Erythroblast (primary cell): ENCODE results near the gene KLHDC10.
"Not testable (repeated sequence)": the region's sequence is repeated elsewhere in the genome, so short reads cannot be mapped to it uniquely, and the experiment has no call there.

Source experiments
- DNase-seq, 2 experiments: peaks; one replicate each; lab custom pipeline; 2025; lab: John Stamatoyannopoulos, UW
- GATA1 ChIP-seq: IDR thresholded peaks from 2 replicates; pipeline ENCODE4 v1.6.1; 2011; ENCODE audit warnings: low read depth, mild to moderate bottlenecking, control low read depth, low read length, moderate library complexity
- POLR2A ChIP-seq: IDR thresholded peaks from 2 replicates; pipeline ENCODE4 v1.6.1; 2011; ENCODE audit warnings: mild to moderate bottlenecking, low read length

Gene KLHDC10

DNA sequence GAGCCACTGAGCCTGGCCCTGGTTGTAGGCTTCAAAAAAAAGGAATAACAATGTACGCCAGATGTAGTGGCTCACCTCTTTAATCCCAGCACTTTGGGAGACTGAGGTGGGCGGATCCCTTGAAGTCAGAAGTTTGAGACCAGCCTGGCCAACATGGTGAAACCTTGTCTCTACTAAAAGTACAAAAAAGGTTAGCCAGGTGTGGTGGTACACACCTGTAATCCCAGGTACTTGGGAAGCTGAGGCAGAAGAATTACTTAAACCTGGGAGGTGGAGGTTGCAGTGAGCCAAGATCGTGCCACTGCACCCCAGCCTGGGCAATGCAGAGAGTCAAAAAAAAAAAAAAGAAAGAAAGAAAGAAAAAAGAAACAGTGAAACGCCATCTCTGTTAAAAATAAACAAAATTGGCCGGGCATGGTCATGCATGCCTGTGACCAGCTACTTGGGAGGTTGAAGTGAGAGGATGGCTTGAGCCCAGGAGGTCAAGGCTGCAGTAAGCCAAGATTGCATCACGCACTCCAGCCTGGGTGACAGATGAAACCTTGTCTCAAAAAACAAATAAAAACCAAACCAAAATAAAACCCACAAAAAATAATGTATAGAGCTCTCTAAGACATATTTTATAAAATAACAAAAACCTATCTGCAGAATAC lies 4.7 kb upstream of the KLHDC10 start:
- TF ChIP-seq GATA1 (no peak), POLR2A (no peak)
- no peak for DNase-seq

DNA sequence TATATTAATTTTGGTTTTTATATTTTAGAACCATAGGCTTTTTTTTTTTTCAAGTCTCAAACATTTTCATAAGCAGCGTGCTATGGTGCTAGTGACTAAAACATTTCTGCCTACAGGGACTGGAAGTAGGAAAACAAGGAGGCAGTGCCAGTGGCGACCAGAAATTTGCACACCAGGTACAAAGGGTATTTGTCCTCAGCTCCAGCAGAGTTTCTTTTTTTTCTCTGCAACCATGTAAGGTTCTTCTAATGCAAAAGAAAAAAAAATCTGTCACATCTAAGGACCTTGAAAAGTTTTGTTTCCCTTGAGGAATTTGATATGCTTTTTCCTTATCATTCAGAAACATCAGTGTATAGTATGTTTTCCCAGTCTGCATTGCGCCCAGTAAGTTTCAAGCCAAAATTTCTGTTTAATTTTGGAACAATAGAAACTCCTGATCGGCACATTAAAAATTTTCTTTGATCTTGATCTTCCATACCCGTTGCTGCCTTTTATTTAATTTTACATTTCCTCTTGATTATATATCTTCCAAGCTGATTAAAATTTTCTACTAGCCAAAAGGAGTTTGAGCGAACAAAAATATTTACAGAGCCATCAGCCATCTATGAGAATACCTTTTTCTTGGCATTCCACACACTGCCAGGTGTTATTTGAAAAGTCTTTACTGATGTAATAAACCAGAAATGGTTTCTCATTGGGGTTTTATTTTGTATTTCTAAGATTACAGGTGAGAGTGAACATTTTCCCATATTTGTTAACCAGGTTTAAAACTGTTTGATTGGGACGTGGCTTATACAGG lies 956 bp upstream of the KLHDC10 start:
- TF ChIP-seq POLR2A (no peak), GATA1 (no peak)
- DNase-seq: no peak

DNA sequence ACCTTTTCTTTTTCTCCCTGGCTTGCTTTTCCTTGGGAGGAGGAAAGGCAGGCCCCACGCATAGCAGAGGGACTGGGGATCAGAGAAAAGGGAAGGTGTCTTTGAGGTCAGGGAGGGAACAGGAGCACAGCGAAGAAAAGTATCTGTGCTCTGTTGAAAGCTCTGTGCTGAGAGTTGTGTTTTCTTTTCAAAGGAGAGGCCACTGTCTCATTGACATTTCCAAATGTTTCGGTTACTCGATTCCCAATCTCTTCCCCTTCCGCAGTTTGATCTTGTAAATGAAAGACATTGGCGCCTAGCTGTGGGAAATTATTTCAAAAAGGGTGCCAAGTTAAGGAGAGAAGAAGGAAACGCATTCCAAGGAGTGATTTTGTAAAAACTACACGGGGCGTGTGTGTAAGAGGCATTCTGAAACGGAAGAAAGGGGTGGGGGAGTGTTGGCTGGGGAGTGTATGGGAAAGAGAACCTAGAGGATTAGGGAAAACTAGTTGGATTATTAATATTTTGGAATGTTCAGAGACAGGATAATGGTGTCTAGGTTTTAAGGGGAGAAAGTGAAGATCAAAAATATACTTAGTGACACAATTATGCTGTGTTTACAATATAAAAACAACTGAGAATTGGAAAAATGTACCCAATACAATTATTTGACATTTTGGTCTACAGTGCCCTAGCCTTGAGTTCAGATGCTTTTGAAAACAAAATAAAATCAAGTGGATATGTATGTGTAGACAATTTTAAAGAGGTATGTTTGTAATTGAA lies 708 bp downstream of the KLHDC10 start:
- TF ChIP-seq GATA1 (no peak), POLR2A (no peak)
- peak; percentile 47 to 56 for DNase-seq

DNA sequence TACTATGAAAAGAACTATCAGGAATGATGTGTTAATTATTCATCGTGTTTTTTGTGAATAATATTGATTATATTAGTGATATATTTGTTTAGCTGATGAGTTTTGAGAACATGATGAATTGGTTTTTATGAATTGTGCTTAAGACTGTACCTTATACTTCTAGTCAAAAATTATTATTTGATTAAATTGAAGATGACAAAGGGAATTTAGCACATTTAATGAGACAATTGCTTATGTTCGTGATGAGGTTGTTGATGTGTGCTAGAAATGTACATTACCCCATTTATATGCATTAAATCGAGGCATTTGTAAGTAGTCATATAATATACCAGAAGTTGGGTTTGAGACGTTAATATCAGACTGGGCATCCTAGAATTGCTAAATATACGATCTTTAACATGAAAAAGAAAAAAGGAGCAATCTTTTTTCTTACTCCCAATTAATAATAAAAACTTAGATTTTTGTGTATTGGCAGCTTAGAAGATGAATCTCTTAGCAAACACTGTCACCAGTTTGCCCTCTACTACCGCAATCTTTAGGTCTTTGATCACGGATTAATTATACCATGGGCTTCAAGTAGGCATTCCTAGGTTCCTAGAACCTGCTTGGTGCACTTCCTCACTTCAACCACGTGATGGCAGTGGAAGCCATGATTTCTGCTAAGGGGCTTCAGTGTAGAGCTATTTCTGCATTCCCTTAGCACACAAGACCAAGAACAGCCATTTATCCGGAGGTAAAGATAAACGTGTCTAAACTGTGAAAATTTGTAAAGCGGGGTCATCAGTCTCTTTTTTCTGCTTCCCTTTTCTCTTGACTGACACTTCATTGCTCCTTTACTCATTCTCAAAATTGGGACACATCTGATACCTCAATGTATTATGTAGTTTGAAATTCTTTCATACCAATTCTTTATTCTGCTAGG lies 1.6 kb downstream of the KLHDC10 start:
- no peak for TF ChIP-seq POLR2A
- TF ChIP-seq GATA1: no peak

DNA sequence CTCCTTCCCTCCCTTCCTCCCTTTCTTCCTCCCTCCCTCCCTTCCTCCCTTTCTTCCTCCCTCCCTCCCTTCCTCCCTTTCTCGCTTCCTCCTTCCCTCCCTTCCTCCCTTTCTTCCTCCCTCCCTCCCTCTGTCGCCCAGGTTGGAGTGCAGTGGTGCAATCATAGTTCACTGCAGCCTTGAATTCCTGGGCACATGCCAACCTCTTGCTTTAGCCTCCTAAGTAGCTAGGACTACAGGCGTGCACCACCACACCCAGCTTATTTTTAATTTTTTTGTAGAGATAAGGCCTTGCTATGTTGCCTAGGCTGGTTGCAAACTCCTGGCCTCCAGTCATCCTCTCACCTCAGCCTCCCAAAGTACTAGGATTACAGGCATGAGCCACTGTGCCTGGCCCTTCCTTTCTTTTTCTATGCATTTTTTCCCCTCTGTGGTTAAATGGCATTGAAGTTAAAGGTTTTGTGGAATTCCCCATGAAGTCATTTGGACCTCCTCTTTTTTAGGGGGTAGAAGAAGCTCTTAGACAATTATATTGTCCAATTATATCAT lies 9.6 kb downstream of the KLHDC10 start:
- DNase-seq: no peak
- TF ChIP-seq POLR2A: no peak
- TF ChIP-seq GATA1: no peak

More for the DNA sequence above, 1.6 kb downstream of the KLHDC10 start:
- DNase-seq: peak; percentile 86 to 90

DNA sequence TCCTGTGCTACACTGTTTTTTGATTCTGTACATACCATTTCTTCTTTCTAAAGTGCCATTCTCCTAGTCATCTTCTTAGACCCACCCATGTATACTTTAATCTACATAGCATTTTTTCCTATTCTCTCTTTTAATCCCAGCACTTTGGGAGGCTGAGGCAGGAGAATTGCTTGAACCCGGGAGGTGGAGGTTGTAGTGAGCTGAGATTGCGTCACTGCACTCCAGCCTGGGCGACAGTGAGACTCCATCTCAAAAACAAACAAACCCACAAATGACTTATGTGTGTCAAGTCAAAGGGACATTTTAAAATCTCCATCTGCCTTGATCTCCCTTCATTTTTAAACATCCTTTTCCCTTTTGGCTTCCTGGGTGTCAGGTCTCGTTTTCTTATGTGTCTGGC lies 13.2 kb downstream of the KLHDC10 start:
- not testable (repeated sequence) for DNase-seq

DNA sequence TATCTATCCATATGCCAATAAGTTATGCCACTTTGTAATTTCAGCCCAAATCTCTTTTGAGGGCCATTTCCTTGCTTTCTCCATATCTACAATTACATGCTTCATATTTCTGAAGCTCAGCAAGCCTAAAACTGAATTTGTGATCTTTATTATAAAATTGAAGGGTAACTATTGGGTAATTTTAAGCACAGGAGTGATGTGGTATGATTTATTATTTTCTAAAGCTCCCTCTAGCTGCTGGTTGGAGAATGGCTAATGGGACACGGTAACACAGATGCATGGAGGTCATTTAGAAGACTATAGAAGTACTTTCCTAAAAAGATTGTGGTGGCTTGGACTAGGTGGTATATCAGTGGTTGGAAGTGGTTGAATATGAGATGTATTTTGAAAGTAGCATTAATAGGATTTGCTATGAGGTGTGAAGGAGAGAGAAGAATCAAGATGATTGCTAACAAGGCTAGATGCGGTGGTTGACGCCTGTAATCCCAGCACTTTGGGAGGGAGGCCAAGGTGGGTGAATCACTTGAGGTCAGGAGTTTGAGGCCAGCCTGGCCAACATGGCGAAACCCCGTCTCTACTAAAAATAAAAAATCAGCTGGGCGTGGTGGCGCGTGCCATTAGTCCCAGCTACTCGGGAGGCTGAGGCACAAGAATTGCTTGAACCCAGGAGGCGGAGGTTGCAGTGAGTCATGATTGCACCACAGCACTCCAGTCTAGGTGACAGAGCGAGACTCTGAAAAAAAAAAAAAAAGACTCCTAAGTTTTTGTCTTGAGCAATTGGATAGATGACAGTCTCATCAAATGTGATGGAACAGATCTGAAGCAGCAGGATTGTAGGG lies 13.9 kb downstream of the KLHDC10 start:
- DNase-seq: peak in 1 of 2 experiments; percentile 37
- TF ChIP-seq GATA1 (no peak), POLR2A (no peak)

DNA sequence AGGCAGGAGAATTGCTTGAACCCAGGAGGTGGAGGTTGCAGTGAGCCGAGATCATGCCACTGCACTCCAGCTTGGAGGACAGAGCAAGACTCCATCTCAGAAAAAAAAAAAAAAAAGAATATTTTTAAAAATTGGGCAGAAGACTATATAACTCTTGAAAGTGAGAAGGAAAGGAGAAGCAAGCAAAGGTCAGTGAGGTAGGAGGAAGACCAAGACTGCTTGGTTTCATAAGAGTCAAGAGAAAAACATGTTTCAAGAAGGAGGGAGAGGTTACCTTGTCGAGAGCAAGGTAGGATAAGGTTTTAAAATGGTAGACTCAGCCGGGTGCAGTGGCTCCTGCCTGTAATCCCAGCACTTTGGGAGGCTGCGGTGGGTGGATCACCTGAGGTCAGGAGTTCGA lies 14.9 kb downstream of the KLHDC10 start:
- DNase-seq: not testable (repeated sequence)

DNA sequence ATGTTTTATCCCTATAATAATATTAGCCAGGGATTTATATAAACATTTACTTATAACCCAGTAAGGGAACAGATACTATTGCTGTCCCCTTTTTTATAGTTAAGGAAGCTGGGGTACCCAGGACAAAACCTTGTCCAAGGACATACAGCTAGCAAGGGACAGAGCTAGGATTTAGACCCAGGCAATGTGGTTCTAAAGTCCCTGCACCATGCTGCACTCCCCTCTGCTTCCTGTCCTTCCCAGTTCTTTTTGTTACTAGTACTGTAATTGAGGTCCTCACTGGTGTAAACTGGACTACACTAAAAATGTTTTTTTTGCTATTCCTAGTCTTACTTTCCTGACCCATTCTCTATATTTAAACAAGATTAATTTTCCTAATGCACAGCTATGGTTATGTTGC lies 16.6 kb downstream of the KLHDC10 start:
- no peak for DNase-seq
- TF ChIP-seq GATA1 (no peak), POLR2A (no peak)

DNA sequence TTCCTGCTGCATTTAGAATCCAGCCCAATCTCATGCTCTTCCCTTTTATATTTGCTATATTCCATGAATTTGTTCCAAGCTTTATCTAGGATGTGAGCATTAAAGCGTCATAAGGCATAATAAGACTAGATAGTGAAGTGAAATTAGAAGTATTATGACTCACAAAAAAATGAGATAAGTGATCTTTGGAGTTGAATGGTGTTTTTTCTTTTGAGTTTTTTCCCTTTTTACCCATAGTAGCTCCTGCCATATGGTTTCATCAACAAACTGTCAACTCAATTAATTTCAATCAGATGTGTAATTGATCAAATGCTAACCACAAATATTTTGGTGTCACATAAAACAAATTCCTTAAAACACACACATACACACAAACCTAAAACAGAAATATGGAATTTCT lies 17.0 kb downstream of the KLHDC10 start:
- TF ChIP-seq GATA1 (no peak), POLR2A (no peak)
- no peak for DNase-seq

DNA sequence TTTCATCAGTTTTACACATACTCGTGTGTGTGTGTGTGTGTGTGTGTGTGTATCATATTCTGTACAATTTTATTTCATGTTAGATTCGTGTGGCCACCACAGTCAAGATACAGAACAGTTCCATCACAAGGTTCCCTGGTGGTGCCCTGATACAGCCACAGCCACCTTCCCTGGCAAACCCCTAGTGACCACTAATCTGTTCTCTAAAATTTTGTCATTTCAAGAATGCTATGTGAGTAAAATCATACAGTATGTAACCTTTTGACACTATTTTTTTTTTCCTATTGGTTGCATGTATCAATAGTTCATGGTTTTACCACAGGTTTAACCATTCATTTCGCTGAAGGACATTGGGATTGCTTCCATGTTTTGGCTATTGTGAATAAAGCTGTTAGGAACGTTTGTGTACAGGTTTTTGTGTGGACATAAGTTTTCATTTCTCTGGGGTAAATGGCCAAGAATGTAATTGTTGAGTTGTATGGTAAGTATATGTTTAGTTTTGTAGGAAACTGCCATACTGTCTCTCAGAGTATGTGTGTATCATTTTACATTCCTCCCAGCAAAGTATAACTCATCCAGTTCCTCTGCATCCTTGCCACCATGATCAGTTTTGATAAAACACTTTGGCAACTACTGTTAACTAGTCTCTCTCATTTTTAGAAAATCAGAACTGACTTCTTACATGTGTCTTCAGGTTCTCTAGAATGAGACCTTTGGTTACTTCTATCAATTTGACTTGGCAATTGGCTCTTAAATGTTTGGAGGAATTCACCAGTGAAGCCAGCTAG lies 20.6 kb downstream of the KLHDC10 start:
- no peak for DNase-seq
- TF ChIP-seq GATA1 (no peak), POLR2A (no peak)

DNA sequence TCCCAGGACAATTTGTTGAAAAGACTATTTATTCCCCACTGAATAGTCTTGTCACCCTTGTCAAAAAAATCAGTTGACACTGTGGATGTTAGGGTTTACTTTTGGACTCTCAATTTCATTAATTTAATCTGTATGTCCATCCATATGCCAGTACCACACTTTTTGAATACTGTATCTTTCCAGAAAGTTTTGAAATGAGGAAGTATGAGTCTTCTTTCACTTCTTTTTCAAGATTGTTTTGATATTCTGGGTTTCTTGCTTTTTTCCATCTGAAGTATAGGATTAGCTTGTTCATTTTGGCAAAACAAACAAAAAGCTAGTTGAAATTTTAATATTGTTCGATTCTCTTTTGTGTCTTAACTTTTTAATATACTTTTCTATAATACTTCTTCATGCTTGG lies 21.7 kb downstream of the KLHDC10 start:
- no peak for DNase-seq
- TF ChIP-seq POLR2A (no peak), GATA1 (no peak)
